Measurements from ENCODE around the gene PLEKHM3.

PLEKHM3 gene

GRCh38 chr2:207854484-207855440, 170.6 kb downstream of the PLEKHM3 start:
- peak; percentile 67 for DNase-seq (ENCODE audit: low read depth)

- no peak for DNase-seq (ENCODE audit: low read depth)
These were observed 172.5 kb downstream of the PLEKHM3 start for GRCh38 chr2:207852791-207853190.

DNA sequence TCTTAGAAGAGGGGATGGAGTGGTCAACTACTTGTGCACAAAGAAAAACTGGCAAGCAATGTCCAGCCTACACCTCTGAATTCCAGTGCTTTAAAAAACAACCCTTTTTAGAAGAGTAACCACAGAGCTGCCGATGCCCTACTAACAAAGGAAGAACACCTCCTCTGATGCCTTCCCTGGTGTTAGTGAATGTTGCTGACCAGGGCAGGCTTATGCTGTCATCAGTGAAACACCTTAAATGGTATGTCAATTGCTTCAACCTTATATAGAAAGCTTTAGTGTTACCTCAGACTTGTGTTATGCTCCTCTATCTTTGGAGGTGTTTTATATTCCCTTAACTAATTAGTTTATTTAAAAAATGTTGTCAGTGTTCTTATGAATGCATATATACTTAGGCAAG, 175.9 kb downstream of the PLEKHM3 start:
- DNase-seq (ENCODE audit: low read depth) = no peak

- DNase-seq (ENCODE audit: low read depth) = no peak
These were observed 176.8 kb downstream of the PLEKHM3 start for GRCh38 chr2:207848545-207848928.

DNA sequence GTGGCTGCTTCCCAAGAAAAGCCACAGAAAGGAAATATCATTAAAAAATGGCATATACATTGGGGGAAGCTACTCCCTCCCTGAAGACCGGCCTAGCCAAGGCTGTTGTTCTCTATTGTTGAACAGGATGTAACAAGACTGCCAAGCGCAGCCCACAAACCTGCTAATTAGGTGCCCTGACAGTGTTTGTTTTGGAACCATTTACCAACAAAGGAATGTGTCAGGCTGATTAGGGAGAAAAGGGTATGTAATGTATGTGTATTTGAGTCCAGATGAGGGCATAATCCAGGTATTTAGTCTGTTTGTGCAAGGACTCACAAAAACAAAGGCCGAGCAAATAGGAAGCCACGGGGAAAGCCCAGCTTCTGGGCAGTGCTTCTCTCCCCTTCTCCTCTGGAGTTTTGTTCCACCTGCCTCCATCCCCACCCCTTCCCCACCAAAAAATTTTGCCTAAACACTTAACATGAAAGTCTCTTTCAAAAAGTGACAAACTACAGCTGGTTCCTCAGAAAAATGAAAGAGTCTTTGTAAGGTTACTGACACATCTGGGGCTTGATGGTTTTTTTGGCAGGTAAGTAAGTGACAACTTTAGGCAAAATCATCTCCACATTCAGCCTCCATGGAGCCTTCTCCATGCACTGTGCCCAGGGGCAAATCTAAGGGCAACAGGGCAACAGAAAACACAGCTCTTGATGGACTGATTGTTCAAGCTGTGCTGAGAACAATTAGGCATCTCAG, 177.4 kb downstream of the PLEKHM3 start:
- no peak for DNase-seq (ENCODE audit: low read depth)

DNA sequence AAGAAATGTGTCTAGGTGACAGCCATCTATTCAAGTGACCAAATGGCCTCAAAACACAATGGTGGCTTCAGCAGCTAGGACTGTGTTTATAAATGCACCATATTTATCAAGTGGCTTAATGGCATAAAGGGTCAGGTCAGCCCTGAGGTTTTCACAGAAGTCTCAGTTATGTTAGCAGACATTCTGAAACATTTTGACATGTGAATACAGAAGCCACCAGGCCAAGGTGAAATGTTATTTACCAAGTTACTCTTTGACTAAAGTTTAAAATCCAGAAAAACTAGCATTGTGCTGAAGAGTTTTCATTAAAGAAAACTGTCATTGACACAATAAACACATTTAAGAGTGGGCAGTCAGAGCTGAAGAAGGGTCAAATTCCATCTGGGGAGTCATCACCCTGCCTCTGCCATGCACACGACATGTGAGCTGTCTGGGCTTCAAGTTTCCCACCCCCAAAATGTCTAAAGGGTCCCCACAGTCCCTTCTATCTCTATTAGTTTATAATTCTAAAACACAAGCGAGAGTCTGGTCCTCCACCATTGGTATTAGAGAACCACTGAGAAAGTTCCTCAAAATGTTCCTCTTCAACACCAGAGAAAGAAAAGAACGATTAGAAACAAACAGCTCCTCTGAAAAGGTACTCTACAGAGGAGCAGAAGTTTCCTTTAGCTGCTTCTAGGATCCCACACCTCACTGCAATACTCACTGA, 178.1 kb downstream of the PLEKHM3 start:
- no peak for DNase-seq (ENCODE audit: low read depth)

DNA sequence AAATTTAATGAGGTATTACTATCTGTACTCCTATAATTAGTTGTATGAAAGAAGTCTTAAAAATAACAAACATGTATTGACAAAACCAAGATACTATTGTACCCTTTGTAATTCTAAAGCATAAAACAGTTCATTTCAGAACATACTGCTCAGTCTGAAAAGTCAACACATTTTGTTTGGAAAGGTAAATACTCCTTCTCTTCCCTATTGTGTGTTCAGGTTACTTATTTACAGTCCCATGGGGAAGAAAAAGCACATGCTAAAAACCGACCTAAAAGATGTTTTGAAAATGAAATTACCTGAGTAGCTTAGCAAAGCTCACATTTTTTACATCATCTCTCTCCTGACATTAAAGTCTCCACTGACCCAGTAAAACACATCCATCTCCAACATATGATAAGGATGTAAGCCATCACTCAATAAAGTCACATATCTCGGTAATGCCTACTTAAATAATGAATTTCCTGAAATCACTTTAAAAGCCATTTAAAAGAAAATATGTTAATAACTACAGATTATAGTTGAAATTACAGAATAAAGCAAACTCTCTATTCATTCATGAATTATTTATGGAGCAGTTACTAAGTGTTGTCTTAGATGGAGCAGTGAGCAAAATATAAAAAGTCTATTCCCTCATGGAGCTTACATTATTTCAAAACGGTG, 180.0 kb downstream of the PLEKHM3 start:
- DNase-seq (ENCODE audit: low read depth) = no peak

DNA sequence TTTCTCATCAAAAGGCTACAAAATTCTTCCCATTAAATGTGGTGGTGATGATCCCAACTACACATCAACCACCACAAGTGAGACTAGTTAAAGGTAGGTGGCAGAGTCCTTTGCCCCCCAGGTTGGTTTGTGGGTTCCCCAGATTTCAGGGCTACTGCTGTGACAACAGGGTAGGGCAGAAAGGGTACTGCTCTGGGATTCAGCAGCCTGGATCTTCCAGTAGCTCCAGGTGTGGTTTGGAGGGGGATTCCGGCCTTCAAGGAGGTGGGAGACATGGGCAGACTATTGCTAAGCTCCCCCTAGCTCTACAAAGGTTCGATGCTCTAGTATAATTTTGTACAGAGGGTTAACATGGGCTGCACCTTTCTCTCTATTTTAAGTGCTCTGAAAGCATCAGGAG, 180.7 kb downstream of the PLEKHM3 start:
- DNase-seq (ENCODE audit: low read depth) = no peak

DNA sequence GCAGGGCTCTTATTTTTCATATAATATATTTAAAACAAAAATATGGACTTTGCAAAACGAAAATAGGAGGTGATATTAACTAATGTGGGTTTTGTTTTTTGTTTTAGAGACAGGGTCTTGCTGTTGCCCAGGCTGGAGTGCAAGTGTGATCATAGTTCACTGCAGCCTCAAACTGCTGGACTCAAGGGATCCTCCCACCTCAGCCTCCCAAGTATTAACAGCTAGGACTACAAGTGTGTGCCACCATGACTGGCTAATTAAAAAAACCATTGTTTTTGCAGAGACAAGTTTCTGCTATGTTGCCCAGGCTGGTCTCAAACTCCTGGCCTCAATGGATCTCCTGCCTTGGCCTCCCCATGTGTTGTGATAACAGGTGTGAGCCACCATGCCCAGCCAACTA, 185.2 kb downstream of the PLEKHM3 start:
- no peak for DNase-seq (ENCODE audit: low read depth)

DNA sequence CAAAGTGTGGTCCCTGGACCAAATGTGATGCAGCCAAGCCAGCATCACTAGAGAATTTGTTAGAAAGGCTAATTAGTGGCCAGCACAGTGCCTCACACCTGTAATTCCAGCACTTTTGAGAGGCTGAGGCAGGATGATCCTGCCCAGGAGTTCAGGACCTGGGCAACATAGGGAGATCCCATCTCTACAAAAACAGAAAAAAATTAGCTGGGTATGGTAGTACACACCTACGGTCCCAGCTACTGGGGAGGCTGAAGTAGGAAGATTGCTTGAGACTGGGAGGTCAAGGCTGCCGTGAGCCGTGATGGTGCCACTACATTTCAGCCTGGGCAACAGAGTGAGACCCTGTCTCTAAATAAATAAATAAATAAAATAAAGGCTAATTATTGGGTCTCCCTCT, 185.8 kb downstream of the PLEKHM3 start:
- DNase-seq (ENCODE audit: low read depth) = no peak

DNA sequence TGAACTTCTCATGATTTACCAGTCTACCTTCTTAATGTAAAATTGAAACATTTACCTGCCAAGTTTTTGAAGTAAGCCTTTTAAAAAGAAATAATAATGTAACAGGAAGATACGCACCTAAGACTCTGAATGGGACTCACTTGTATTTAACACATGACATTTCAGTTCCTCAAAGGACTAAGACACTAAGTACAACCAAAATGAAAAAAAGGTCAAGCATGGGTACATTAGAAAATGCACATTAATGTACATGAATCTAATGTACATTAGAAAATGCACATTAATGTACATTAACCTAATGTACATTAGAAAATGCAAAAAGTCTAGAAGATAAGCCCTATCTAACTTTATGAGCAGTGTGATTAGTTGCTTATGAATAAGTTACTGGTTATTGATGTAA, 186.3 kb downstream of the PLEKHM3 start:
- no peak for DNase-seq (ENCODE audit: low read depth)

DNA sequence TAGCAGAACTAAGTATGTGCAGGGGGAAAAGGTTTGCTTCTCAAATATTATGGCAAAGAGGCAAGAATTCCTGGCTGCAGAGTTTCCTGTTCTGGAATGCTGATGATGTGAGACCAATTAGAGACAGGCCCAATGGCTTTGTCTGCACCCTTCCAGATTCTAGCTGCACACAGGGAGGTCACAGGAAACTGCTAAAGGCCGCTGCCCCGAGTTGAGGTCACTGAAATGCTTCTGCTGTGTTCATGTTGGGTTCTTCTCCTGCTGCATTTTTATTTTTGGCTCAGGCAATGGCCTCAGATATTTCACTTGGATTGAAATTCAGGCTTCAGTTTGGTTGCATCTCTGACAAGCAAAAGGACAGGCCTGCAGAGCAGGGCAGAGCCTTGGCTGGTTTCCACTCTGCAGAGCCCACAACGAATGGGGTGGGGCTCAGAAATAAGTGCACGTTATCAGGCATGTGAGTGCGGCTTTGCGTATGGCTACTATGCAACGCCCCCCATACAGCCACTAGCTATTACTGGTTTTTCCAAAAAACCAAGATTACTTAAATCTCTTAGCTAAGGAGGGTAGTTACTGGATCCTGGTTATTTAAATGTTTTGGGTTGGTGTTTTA, 188.7 kb downstream of the PLEKHM3 start:
- DNase-seq (ENCODE audit: low read depth) = no peak

- no peak for DNase-seq (ENCODE audit: low read depth)
These were observed 189.5 kb downstream of the PLEKHM3 start for GRCh38 chr2:207835805-207836204.

- DNase-seq (ENCODE audit: low read depth) = peak; percentile 27
These were observed 192.0 kb downstream of the PLEKHM3 start for GRCh38 chr2:207833251-207833751.

DNA sequence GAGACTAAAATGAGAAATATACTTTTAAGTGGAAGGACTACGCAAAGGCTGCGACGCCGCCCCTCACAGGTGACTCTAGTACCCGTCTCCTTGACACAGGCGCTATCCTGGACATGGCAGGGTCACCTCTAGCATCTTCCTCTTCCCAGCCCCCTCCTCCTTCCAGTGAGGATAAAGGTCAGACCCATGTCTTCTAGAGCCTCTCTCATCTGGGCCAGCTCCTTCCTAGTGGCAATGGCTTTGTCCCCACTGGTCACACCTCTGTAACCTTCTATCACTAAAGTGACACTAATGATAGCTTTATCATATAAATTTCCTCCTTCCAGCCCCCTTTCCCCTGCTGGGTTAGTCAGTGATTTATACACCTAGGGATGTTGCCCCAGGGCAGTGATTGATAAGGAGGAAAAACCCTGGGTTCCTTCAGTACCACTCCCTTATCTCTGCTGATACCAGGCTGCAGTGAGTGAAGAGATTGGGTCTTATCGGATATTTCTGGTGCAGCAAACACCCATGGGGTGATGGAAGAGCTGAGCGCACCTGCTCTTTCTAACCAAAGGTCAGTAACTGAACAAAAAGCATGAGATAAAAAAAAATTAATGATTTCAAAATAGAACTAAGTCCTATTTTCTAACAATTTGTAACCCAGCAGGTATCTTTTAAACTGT, 193.6 kb downstream of the PLEKHM3 start:
- no peak for DNase-seq (ENCODE audit: low read depth)

DNA sequence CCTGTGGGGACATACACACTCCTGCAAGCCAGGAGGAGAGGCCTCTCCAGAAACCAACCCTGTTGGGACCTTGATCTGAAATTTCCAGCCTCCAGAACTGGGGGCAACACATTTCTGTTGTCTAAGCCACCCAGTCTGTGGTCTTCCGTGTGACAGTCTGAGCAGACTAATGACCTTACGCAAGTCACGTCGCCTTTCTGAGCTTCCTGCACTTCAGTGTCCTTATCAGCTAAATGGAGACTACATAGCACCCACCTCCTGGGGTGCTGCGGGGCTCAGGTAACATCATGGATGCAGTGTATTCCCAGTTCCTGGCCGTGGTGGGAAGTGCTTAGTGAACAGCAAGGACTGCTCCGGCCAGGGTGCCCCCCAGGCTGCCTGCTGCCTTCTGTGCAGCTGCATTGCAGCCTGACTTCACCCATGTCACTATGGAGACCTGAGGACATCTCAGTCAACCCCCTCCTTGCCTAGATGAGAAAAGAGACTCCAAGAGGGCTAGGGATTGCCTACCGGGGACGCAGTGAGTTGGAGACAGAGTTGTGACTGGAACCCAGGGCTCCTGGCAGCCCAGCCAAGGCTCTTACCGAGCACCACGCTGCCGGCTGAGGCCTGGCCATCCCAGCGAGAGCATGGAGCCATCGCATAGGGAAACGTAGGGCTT, 194.4 kb downstream of the PLEKHM3 start:
- DNase-seq (ENCODE audit: low read depth) = no peak

GRCh38 chr2:207828361-207829057, 196.8 kb downstream of the PLEKHM3 start:
- DNase-seq (ENCODE audit: low read depth) = peak; percentile 23

DNA sequence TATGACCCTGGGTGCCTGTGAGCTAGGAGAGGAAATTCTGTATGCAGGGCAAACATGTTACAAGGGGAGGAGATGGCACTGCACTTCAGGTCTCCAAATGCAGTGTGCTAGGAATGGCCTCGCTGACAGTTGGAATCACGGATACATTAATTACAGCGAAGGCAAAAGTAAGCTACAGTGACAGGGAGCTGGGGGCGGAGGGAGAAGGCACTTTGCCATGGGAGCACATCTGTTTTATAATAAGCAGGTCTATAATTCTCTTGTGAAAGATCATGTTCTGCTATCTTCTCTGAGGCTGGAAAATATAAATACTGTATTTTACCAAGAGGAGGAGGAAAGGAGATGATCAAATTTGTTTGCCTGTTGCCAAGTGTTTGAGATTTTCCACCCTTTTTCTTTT, 199.3 kb downstream of the PLEKHM3 start:
- no peak for DNase-seq (ENCODE audit: low read depth)

DNA sequence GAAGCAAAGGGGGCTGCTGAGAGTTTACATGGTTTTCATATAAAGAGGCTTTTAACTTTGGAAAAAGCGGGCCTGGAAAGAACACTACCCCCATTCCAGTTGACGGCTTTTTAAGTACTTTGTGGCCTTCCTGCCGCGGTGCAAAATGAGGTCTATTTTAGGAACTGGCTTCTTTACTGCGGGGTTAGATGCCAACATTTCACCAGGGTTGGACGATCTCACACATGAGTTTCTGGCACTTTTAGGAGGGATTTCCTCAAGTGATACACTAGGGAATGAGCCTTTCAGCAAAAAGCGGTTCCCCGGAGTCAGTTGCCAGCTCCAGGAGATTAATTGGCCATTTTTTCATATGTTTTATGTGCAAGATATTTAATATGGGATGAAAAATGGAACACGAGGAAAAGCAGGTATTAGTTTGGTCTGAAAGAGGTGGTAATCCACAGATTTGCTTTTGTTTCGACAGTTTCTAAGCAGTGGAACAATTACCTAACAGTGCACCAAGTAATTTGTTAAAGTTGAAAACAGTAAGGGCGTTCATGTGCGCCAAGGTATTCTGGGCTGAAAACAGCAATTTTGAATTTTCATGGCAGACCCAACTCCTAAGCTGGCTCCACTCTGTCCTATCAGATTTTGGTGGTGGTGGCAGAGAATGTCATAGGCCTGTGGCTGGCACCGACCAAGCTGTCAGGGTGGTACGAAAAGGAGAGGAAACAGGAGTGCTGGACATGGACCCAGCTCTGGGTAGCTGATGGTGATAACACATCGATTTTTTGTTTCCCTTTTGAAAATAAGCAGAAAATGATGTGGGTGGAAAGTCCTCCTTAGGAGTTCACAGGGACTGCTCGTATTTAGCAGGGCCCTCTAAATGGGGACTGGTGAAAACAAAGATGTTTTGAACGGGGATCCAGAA, 200.0 kb downstream of the PLEKHM3 start:
- DNase-seq (ENCODE audit: low read depth) = no peak
